Stimulated activated CD8-positive, alpha-beta memory T cell treated with anti-CD3 and anti-CD28 coated beads, Interleukin-4, amount 100 ng/mL, for 1 hour (primary cell): ENCODE measurements around the gene KREMEN1.

Source experiments
- DNase-seq, 2 donors: peaks; one replicate each; pipeline ENCODE4 v3.0.0-alpha.2; 2020; ENCODE audit warnings: low read depth in 2 of 2, low spot score in 1 of 2

KREMEN1 gene

DNA sequence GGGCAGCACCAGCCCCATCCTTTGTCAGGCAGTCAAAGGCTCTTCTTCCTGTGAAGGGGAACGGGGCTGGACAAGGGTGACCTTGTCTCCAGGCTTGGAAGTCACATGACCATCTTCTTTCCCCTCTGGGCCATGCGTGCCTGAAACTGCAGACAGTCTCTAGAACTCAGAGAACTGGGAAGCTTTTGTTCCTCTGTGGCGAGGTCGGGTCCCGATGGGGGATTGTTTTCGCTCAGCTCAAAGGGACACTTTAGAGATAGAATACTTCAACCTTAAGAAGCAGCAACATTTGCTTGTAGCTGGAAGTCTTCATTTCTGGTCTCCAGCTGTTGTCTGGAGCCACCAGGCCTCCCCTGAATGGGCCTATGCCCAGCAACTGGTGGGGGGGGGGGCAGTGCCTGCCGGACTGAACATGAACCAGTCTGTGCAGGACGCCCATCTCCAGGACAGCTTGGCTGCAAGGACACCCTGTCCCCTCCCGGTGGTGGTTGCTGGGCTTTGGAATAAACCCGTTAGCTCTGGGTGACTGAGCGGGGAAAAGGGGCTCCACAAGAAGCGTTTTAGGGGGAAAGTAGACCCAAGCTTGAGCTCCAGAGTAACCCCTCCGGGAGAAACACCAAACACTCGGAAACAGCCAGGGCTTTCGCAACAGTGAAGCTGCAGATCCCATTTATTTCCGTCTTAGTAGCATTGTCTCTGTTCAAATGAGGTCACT is 77.2 kb downstream of the KREMEN1 start:
- no peak for DNase-seq

DNA sequence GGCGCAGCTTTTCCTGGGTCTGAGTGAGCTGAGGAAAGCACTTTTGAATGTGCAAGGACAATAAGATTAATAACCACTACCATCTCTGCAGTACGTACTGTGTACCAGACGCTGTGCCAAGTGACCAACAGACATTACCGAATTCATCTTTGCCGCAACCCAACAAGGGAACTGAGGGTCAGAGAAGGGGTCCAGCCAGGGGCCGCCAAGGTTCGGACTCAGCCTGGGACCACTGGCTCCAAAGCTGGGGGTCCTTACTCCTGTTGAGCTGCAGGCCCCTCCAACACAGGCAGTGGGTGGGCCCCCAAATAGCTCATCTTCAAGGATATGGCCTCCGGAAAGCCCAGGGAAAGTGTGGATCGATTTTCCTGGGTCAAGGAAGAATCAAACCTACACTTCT is 77.9 kb downstream of the KREMEN1 start:
- DNase-seq = no peak

DNA sequence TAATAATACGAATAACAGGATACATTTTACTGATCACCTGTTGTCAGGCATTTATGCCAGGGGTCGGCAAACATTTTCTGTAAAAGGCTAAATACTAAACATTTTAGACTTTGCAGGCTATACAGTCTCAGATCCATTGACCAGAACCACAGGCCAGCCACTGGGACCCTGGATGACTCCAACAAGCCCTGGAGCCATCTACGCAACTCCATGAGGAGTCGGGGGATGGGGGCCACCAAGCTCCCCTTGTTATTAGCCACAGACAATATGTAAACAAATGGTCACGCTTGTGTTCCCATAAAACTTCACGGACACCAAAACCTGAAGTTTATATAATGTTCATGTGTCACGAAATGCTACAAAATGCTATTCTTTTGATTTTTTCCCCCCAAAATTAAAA is 78.5 kb downstream of the KREMEN1 start:
- DNase-seq = no peak

DNA sequence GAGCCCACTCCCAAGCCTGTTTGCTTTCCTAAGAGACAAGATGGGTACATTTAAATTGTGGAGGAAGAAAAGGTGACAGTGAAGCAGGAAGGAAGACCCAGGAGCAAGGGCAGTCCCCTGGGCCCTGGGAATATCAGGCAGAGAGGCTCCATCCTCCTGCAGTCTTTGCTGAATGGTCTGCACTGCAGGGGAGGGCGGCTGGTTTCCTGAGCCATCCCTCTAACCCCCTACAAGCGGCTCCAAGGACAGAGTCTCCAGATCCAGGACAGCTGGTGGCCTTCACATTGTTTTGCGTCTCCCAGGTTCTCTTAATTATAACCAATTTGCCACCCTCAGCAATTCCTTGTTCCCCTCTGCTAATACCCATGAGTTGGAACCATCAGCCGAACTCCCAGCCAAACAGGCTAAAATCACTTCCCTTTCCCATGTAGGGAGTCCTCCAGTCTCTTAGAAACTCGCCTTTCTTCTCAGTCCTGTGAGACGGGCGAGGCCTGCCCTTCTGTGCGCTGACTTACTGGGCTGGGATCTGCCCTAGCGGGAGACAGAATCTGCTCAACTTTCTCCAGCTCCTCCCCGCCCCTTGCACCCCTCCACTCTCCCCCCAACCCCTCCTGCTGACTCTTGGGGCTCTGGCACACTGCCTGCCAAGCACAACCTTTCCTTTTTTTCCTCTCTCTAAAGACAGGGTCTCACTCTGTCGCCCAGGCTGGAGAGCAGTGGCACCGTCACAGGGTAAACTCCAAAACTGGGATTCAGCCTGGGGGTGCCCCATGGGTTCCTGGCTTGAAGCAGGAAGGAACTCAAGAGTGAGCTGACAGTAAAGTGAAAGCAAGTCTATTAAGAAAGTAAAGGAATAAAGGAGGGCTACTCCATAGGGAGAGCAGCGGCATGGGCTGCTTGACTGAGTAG is 79.5 kb downstream of the KREMEN1 start:
- no peak for DNase-seq

DNA sequence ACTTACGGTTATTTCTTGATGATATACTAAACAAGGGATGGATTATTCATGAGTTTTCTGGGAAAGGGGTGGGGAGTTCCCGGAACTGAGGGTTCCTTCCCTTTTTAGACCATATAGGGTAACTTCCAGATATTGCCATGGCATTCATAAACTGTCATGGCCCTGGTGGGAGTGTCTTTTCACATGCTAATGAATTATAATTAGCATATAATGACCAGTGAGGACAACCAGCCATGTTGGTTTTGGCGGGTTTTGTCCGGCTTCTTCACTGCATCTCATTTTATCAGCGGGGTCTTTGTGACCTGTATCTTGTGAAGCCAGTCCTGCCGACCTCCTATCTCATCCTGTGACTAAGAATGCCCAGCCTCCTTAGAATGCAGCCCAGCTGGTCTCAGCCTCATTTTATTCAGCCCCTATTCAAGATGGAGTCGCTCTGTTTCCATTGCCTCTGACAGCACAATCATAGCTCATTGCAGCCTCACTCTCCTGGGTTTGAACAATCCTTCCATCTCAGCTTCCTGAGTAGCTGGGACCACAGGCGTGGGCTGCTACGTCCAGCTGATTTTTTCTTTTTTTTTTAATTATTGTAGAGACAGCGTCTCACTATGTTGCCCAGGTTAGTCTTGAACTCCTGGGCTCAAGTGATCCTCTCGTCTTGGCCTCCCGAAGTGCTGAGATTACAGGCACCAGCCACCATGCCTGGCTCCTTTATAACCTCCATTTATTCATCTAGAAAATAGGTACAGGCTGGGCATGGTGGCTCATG is 80.3 kb downstream of the KREMEN1 start:
- no peak for DNase-seq

DNA sequence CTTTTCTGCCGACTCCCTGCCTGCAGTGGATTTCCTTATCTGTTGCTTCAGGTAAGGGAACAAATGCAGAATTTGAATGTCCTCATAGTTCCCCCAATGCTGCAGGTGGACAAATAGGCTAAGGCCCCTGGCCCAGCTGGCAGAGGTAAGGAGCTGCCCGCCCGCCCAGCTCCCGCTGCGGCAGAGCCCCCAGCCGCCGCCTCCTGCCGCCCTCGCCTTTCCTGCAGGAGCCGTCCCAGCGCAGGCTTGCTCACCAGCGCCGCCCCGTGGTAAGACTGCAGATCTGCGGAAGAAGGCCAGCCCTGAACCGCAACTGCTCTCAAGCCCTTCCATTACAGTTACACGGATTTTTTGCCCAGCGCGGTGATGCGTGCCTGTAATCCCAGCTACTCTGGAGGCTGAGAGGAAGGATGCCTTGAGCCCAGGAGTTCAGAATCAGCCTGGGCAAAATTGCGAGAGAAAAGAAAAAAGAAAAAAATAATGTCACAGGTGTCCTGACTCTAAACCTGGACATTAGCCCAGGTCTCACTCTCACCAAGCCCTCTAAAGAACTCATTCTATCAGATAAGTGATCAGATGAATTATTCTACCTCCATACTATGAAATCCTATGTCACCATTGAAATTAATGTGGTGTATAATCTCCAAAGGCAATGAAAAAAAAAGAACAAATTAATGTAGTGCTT is 81.7 kb downstream of the KREMEN1 start:
- peak; percentile 28 to 46 for DNase-seq

DNA sequence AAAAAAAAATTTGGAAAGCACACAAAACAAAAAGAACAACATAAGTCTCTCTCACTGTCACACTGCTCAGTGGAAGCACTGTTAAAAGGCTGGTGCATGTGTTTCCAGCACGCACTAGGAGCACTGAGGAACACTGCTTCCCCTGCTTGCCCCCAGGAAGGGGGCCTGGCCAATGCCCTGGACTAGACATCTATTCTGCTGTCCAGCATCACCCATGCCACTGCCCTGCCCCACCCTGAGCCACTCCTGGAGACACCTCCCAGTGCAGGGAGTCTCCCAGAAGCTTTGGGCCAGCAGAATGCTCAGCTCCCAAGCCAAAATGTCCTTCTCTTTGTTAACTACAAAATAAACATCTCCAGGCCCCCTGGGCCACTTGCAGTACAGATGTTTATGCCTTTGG is 83.1 kb downstream of the KREMEN1 start:
- no peak for DNase-seq

DNA sequence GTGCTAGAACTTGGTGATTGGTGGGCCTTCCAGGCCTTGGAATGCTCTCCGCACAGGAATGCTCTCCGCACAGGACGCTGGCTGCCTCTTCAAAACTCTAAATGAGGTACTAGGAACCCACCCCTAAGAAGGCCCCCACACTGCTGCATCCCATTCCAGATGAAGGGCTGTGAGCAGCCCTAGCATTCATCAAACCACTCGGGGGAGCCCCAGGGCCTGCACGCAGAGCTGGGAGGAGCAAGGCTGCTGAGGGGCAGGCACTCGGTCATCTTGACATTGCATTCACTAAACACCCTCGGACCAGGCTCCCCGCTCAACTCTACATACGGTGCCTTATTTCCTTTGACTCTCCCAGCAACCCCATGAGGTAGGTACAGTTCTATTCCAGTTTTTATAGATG is 83.7 kb downstream of the KREMEN1 start:
- no peak for DNase-seq

DNA sequence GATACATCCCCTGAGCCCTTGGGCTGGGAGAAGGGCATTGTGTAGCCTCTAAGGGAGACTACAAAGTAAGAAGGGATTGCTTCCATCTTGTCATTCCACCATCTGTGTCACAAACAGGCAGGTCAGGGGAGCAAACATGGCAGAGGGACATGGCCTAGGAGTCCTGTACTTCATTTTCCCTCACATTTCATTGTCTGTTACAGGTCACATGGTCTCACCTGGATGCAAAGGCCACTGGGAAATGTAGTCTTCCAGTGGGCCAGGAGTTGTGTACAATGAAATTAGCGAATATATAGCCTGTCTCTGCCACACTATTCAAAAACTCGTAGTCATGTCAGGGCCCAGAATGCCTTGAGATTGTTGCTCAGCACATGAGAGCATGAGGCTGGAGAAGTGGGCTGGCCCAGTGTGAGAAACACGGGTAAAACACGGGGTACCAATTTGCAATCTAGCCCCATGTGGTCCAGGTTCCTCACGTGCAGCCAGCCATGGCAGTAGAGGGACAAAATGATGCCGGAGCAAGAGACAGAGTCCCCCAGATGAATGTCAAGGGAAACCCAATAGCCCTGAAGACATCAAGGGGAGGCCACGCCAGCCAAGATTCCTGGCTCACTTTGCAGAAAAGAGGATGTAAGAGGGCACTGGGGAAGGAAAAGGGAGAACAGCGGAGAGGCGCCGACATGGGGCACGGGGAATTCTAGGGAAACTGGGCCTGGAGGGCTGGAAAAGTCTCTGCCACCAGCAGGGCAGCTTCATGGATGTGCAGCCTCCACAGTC is 85.1 kb downstream of the KREMEN1 start:
- DNase-seq = no peak

DNA sequence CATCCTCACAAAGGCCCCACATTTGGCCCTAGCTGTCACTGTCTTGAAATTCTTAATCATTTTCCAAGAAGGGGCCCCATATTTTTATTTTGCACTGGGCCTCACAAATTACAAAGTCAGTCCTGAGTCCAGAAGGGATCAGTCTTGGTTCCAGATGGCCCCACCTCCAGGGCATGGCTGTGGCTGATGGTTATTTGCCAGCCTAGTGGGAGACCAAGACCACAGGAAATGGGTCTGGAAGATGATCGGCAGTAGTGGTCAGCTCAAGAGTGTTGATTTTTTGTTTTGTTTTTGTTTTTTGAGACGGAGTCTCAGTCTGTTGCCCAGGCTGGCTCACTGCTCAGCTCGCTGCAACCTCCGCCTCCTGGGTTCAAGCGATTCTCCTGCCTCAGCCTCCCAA is 85.7 kb downstream of the KREMEN1 start:
- no peak for DNase-seq

DNA sequence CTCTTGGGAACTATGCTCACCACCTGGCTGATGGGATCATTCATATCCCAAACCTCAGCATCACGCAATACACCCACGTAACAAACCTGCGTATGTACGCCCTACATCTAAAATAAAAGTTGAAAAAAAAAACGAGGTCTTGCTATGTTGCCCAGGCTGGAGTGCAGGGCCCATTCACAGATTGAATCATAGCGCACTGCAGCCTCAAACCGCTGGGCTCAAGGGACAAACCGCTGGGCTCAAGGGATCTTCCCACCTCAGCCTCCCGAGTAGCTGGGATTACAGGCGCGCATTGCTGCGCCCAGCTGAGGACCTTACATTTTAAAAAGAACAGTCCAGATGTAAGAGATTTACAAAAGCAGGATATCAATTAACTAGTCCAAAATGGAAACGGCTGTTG is 91.0 kb downstream of the KREMEN1 start:
- DNase-seq = no peak

DNA sequence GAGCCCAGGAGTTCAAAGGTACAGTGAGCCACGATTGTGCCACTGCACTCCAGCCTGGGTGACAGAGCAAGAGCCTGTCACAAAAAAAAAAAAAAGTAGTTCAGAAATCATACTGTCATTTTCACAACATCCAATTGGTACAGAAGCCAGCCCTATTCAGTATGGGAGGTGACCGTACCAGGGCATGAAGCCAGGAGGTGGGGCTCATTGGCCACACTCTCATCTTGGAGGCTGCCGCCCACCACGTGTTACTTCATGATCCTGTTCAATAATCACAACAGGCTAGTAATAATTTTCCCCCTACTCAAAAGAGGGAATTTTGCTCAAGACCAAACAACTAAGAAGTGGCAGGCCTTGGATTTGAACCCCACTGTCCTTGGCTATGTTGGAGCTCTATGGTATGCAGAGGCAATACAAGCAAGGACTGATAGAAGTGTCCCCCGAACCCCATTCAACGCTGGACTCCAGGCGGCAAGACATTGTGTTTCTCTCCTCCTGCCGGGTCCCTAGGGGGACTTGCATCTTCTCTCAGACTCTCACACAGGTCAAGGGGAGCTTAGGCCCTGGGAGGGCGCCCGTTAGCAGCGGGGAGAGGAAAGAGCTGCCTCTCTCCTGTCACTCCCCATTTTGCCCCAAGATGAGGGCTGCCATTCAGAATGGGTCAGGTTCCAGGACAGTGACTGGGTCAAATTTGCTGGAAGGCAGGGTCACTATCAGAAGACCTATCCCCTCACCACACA is 92.7 kb downstream of the KREMEN1 start:
- DNase-seq = no peak

DNA sequence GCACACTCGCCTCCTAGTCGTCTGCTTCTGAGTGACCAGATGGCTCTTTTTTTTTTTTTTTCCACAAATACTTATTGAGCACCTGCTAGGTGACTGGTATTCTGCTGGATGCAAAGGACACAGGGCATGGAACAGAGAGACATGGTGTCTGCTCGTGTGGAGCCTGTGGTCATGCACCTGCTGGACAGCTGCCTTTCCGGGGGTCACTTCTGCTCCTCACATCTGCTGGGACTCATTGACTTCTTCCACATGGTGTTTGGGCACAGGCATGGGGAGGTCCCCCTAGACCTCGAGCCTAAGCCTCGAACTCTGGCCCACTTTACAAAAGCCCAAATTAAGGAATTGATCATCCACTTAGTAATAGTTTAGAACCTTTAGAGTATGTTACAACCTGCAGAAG is 93.3 kb downstream of the KREMEN1 start:
- no peak for DNase-seq

DNA sequence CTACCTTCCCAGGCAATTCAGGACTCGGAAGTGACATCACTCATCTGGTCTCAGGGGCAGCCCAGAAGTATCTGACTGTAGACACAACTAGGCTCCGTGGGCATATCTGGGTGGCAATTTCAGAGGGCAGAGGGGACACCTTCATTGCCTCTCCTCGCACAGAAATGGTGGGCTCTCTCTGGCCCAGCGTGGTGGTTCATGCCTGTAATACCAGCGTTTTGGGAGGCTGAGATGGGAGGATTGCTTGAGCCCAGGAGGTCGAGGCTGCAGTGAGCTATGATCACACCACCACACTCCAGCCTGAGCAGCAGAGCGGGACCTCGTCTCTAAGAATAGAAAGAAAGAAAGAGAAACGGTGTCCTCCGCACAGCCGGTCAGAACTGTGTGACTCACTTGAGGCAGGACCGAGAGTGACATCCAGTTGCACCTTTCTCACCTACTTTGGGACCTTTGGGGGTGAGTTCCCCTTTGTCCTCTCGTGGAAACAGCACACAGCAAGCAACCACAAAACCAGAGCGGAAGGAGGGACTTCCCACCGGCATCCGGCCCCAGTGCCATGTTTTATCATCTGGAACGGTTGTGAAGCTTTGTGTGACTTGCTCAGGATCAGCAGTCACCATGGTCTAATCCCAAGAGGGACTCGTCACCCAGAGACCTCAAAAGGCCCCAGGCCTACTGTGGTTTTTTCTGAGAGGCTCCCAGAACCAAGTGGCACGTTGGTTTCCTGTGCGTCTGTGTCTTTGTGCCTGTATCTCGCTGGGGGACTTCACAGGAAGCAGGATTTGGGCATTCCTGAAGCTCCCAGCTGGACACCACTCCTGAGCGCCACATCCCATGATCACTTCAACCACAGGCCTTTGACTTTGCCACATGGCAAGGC is 94.4 kb downstream of the KREMEN1 start:
- no peak for DNase-seq

DNA sequence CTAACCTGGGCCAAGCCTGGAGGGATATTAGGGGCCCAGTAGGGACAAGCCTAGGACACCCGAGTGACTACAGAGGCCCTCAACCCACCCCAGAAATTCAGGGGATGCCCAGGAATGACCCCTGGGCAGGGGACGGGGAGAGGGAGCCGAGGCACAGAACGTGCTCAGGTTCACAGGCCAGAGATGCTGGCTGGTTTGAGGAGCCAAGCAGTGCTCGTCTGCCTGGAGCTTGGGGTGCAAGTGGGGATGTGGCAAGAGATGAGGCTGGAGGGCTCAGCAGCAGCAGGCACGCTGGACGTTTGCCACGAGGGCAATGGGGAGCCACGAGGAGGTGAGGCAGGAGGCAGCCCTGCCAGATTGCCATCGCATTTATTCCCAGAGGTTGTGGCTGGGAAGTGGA is 98.9 kb downstream of the KREMEN1 start:
- DNase-seq = no peak

DNA sequence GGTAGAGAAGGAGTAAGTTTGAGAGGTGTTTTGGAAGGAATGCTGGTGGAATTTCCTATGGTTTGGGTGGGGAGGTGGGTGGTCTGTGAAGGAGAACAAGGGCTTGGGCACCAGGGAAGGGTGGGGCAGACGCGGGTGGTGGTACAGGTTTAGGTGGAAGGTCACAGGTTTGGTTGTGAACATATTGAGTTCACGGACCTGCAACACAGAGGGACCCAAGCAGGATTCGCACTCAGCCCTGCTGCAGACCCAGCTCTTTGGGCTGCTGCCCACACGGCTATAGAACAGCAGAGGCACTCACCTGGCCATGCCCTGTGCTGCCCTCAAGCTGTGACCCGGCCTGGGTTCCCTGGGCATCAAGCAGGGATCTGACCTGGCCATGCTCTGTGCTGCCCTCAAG is 99.4 kb downstream of the KREMEN1 start:
- no peak for DNase-seq

DNA sequence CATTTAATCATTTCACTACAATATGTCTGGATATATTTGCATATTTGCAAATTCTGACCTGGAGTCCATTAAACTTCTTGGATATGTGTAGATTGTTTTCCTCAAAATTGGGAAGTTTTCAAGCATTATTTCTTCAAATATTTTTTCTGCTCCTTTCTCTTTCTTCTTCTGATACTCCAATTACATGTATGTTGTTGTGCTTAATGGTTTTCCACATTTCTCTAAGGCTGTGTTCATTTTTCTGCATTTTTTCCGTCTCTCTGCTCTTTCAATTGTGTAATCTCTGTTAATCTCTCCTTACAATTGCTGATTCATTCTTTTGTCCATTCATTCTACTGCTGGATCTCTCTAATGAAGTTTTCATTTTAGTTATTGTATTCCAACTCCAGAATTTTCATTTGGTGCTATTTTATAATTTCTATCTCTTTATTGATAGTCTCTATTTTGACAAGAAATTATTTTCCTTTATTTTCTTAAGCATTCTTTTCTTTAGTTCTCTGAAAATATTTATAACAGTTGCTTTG is 102.5 kb downstream of the KREMEN1 start:
- DNase-seq = no peak

DNA sequence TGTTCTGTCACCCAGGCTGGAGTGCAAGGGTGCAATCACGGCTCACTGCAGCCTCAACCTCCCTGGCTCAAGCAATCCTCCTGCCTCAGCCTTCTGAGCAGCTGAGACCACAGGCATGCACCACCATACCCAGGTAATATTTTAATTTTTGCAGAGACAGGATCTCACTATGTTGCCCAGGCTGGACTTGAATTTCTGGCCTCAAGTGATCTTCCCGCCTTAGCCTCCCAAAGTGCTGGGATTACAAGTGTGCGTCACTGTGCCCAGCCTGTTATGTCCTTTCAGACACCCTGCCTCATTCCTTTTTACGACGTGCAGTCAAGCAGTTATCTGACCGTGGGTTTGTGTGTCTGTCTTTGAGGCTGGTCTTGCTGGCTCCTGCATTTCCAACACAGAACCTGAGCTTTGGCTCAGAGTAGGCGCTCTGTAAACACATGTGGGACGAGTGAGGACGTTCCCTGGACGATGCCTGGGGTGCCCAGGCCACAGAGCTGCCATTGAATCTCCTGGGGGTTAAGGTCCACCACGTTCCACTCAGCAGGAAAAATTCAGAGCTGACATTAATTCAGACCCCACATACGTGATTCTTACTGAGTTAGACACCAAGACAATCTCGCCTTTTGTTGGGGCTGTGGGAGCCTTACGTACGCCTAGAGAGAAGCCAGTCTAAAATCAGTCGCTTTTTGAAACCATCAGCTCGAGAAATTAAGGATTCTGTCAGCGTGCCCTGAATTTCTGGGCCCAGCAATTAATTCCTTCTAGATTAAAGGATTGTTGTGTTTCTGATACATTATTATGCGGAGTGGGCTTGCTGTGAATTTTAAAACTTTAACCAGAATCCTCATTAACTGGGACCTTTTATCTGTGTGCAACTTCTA is 111.4 kb downstream of the KREMEN1 start:
- DNase-seq = no peak
